ENCODE data around the gene GALNT6. TPM values are rescaled to one million over a fixed set of nuclear protein-coding genes. Genes with fewer than 3 reads are reported as not detected.

Gene GALNT6, protein sequence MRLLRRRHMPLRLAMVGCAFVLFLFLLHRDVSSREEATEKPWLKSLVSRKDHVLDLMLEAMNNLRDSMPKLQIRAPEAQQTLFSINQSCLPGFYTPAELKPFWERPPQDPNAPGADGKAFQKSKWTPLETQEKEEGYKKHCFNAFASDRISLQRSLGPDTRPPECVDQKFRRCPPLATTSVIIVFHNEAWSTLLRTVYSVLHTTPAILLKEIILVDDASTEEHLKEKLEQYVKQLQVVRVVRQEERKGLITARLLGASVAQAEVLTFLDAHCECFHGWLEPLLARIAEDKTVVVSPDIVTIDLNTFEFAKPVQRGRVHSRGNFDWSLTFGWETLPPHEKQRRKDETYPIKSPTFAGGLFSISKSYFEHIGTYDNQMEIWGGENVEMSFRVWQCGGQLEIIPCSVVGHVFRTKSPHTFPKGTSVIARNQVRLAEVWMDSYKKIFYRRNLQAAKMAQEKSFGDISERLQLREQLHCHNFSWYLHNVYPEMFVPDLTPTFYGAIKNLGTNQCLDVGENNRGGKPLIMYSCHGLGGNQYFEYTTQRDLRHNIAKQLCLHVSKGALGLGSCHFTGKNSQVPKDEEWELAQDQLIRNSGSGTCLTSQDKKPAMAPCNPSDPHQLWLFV
- total RNA-seq (2016; rRNA removed; fragmentation: Illumina TruSeq; extraction: Trizol), result 0.87 and 1.1 TPM in 2 replicates
- total RNA-seq (2016; cell fraction: cytosol; rRNA removed; fragmentation: Illumina TruSeq; extraction: Trizol; ENCODE audit: low read depth), result 0.18 TPM in 1 of 2 replicates, not detected in the other
- total RNA-seq (2016; cell fraction: insoluble cytoplasmic fraction; rRNA removed; fragmentation: Illumina TruSeq; extraction: Trizol), result 1.2 and 1.3 TPM in 2 replicates
- 0.31 and 0.52 TPM in 2 replicates for total RNA-seq (2016; cell fraction: membrane; rRNA removed; fragmentation: Illumina TruSeq; extraction: Trizol)
- total RNA-seq (2016; cell fraction: nucleus; rRNA removed; fragmentation: Illumina TruSeq; extraction: Trizol), result 1.7 and 2.4 TPM in 2 replicates
- polyA plus RNA-seq (2011; rRNA removed), result 0.78 and 1.0 TPM in 2 replicates
- 0.38 and 0.62 TPM in 2 replicates for polyA plus RNA-seq (2011; cell fraction: cytosol; rRNA removed)
- 0.33 and 1.3 TPM in 2 replicates for polyA plus RNA-seq (2011; cell fraction: nucleus; rRNA removed)
- polyA plus RNA-seq (2012), result 1.1 and 1.9 TPM in 2 replicates
- polyA plus RNA-seq (2016; cell fraction: cytosol; fragmentation: Illumina TruSeq; extraction: Trizol; ENCODE audit: low read depth), result 0.08 and 0.09 TPM in 2 replicates
- 0.37 and 0.41 TPM in 2 replicates for polyA plus RNA-seq (2016; cell fraction: insoluble cytoplasmic fraction; fragmentation: Illumina TruSeq; extraction: Trizol; ENCODE audit: low read depth)
- 0.13 and 0.40 TPM in 2 replicates for polyA plus RNA-seq (2016; cell fraction: membrane; fragmentation: Illumina TruSeq; extraction: Trizol; ENCODE audit: low read depth)
- 1.0 and 2.1 TPM in 2 replicates for polyA plus RNA-seq (2016; cell fraction: nucleus; fragmentation: Illumina TruSeq; extraction: Trizol; ENCODE audit: insufficient read depth, low read depth)
- polyA minus RNA-seq (2011; rRNA and poly(A)+ RNA removed; ENCODE audit: low replicate concordance), result 0.09 and 2.7 TPM in 2 replicates
- 0.40 and 0.97 TPM in 2 replicates for polyA minus RNA-seq (2011; cell fraction: cytosol; rRNA and poly(A)+ RNA removed)
- polyA minus RNA-seq (2011; cell fraction: nucleus; rRNA and poly(A)+ RNA removed), result 0.77 and 0.99 TPM in 2 replicates
- percentile 28 among the genes with signal in this experiment for Bru-seq, nascent RNA
- BruChase-seq, experiment 1, labeled RNA remaining after a 6-hour chase, result percentile 33 among the genes with signal in this experiment
- percentile 30 among the genes with signal in this experiment for BruChase-seq, experiment 2, labeled RNA remaining after a 2-hour chase
- long read RNA-seq, experiment 1, partial matches to known transcripts, result 0 of 1 reads
- long read RNA-seq, experiment 1, other reads (novel, unspliced or antisense), result 1 of 1 reads
- long read RNA-seq, experiment 2, partial matches to known transcripts, result 1 of 3 reads
- long read RNA-seq, experiment 2, other reads (novel, unspliced or antisense), result 2 of 3 reads

DNA sequence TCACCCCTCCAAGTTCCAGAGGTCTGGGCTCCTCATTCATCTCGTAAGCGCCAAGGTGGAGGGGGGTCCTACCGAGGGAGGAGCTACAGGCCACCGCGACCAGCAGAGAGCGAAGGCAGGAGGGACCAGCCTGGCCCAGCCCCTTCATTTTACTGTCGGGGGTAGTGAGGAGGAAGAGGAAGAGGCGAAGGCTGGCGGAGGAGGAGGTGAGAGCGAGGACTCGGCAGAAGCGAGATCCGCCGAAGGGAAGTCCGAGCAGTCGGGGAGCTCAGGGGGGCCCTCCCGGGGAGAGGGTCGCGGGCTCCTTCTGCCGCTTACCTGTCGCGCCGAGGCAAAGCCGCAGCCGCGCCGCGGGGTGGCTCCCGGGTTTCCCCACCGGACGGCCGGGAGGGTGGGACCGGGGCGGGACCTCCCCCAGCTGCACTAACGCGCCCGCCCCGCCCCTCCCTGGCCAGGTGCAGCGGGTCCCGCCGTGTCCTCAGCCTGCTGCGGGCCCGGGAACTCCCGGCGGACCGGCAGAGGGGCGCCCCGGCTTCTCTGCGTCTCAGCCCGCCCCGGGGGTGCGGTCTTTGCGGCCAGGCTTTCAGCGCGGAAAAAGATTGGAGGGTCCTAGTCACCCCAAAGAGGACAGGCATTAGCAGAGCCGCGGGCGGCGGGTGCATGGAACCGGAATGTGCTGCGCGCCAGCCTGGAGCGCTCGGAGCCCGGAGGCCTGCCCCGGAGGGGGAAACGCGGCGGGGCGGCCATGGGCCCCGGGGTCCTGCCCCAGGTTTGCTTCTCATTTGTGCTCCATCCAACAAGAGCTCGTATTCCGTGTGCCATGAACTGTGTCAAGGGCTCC lies at the start of gene GALNT6:
Gene GALNT6 (minus strand): TSS at position 124 of the 841 bp plus-strand sequence. CDS start 11,625 bp downstream, outside the sequence.
- no peak for FAIRE-seq
- no TSS peak for BruUV-seq (replicated peaks)
- TF ChIP-seq EZH2 (conservative IDR thresholded peaks at IDR 0.05; ENCODE audit: low read depth, low read length) (0 out of 2 replicates have a peak, but pooled peaks have one; percentile 37), NFYB (CRISPR knock-in tag; IDR thresholded peaks at IDR 0.05) (no peak), ZXDC (CRISPR knock-in tag; IDR thresholded peaks at IDR 0.05) (no peak), ZNF777 (CRISPR knock-in tag; IDR thresholded peaks at IDR 0.05) (peak; percentile 84), KLF6 (CRISPR knock-in tag; IDR thresholded peaks at IDR 0.05) (no peak), ZSCAN20 (CRISPR knock-in tag; IDR thresholded peaks at IDR 0.05; ENCODE audit: borderline replicate concordance) (0 out of 2 replicates have a peak, but pooled peaks have one; percentile 17), HNRNPLL (IDR thresholded peaks at IDR 0.05; ENCODE audit: low read depth, low read length, poor library complexity, severe bottlenecking) (peak; percentile 23), CENPX (CRISPR knock-in tag; IDR thresholded peaks at IDR 0.05) (no peak), PRMT3 (CRISPR knock-in tag; IDR thresholded peaks at IDR 0.05; ENCODE audit: borderline replicate concordance, low read depth) (no peak)
- TF ChIP-seq, protein P1, sequence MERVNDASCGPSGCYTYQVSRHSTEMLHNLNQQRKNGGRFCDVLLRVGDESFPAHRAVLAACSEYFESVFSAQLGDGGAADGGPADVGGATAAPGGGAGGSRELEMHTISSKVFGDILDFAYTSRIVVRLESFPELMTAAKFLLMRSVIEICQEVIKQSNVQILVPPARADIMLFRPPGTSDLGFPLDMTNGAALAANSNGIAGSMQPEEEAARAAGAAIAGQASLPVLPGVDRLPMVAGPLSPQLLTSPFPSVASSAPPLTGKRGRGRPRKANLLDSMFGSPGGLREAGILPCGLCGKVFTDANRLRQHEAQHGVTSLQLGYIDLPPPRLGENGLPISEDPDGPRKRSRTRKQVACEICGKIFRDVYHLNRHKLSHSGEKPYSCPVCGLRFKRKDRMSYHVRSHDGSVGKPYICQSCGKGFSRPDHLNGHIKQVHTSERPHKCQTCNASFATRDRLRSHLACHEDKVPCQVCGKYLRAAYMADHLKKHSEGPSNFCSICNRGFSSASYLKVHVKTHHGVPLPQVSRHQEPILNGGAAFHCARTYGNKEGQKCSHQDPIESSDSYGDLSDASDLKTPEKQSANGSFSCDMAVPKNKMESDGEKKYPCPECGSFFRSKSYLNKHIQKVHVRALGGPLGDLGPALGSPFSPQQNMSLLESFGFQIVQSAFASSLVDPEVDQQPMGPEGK (CRISPR knock-in tag; IDR thresholded peaks at IDR 0.05), result 0 out of 2 replicates have a peak, but pooled peaks have one; percentile 23

More for the DNA sequence above, at the start of gene GALNT6:
- DNase-seq (ENCODE audit: low spot score) (no peak), ATAC-seq (peak; percentile 75)
- CTCF ChIA-PET (ENCODE audit: low intra/inter-chr PET ratio, low total read pairs), result no interaction called here
- WGBS (ENCODE audit: low lambda C conversion rate), result 8% methylated on average over 13 of the region's 73 CpGs
- peak within 1 kb of the TSS; percentile 42 to 70 (median 61) for H3K4me3 ChIP-seq (replicated peaks in 1 of 3; ENCODE audit: insufficient read depth in 1 of 3, low read depth in 2 of 3, low read length in 3 of 3)
- no peaks in the 10 kb centered on the region for H4K20me1 ChIP-seq (ENCODE audit: insufficient read depth, low read length)
- in situ Hi-C loops (cut with HindIII; ENCODE audit: extremely low pct_ligation_motif_present, low pct_unique_long_range_greater_than_20kb), result no loop called here
- H3K9ac ChIP-seq (ENCODE audit: insufficient read depth, low read depth, low read length), result peak within 1 kb of the TSS; percentile 34; the same call in 1 of the 2 replicates
- POLR2A ChIA-PET, result no interaction called here
- peak within 1 kb of the TSS; percentile 89 for H3K4me2 ChIP-seq (ENCODE audit: low read depth, low read length)
- intact Hi-C loops (cut with micrococcal nuclease; ENCODE audit: unreplicated experiment), result no loop called here
- H3K27me3 ChIP-seq (ENCODE audit: control insufficient read depth in 1 of 2, insufficient read depth in 2 of 2, low read length in 2 of 2), result peaks cover 5 to 26% of the 10 kb centered on the region in 2 experiments; a peak in 3 of 5 replicates
- no peak within 1 kb of the TSS for H3K27ac ChIP-seq (ENCODE audit: extremely low read length, insufficient read depth, low read length)
- H2AFZ ChIP-seq (ENCODE audit: low read length), result peak within 1 kb of the TSS; percentile 1
- H3K4me1 ChIP-seq (ENCODE audit: insufficient read depth, low read length), result peaks cover 8% of the 10 kb centered on the region; the same call in 1 of the 2 replicates
- no peaks in the 10 kb centered on the region for H3K9me3 ChIP-seq (ENCODE audit: low read length)
- H3K36me3 ChIP-seq (replicated peaks in 1 of 2; ENCODE audit: control insufficient read depth in 1 of 2, insufficient read depth in 2 of 2, low read length in 2 of 2), result no peaks in the 10 kb centered on the region
- H3K79me2 ChIP-seq (ENCODE audit: insufficient read depth, low read length), result no peaks in the 10 kb centered on the region

All from HepG2 (cell line).